Stomach (tissue), 9 donors: ENCODE results near the gene HHLA2. TPM values are rescaled to one million over a fixed set of nuclear protein-coding genes. Genes with fewer than 3 reads are reported as not detected.
"Not testable (repeated sequence)": the region's sequence is repeated elsewhere in the genome, so short reads cannot be mapped to it uniquely, and the experiment has no call there.

Experiments
- DNase-seq, 2 donors: peaks; one replicate each; pipeline versions ENCODE4 v3.0.0 to v3.0.0-alpha.2; 2013 to 2019
- H3K27ac ChIP-seq, 5 donors: fragments of 200-600 bp in 4 of 5; sonication (generic) in 4 of 5; one replicate each; pipeline ENCODE4 v1.5.1; 2013 to 2019; ENCODE audit warnings: mild to moderate bottlenecking in 1 of 5, moderate library complexity in 1 of 5
- H3K27me3 ChIP-seq, 3 donors: fragments of 200-600 bp; sonication (generic); one replicate each; pipeline ENCODE4 v1.5.1; 2017 to 2019; ENCODE audit warnings: mixed run types in 1 of 3
- H3K36me3 ChIP-seq, 4 donors: fragments of 200-600 bp; sonication (generic); 1 replicate in 3 of 4; 2 replicates in 1 of 4; pipeline ENCODE4 v1.5.1; 2016 to 2019
- H3K4me1 ChIP-seq, 4 donors: fragments of 200-600 bp; sonication (generic); one replicate each; pipeline ENCODE4 v1.5.1; 2016 to 2019
- H3K4me3 ChIP-seq, 4 donors: fragments of 200-600 bp; sonication (generic) in 3 of 4; one replicate each; pipeline ENCODE4 v1.5.1; 2016 to 2019; ENCODE audit warnings: mild to moderate bottlenecking in 1 of 4
- H3K9me3 ChIP-seq, 4 donors: fragments of 200-600 bp; sonication (generic); one replicate each; pipeline ENCODE4 v1.5.1; 2016 to 2019
- EP300 ChIP-seq: sonication (generic); formaldehyde crosslinking; IDR thresholded peaks from one replicate; pipeline ENCODE4 v1.6.1; 2017; ENCODE audit warnings: antibody characterized with exemption
- POLR2A ChIP-seq, 4 donors: fragments of 450-650 bp; IDR thresholded peaks; one replicate each; pipeline ENCODE4 v1.6.1; 2016; ENCODE audit warnings: antibody characterized with exemption in 4 of 4, control low read depth in 2 of 4, mild to moderate bottlenecking in 1 of 4, moderate library complexity in 1 of 4
- POLR2AphosphoS5 ChIP-seq, 3 donors: sonication (generic); formaldehyde crosslinking; IDR thresholded peaks; one replicate each; pipeline ENCODE4 v1.6.1; 2016; ENCODE audit warnings: antibody characterized with exemption in 3 of 3
- WGBS, 5 donors: extraction: QIAGEN DNeasy Blood & Tissue Kit in 3 of 5; methylation state at CpG; one replicate each; pipeline versions ENCODE4 v1.1.5 to v1.1.7; 2013 to 2018; 5-methylcytosine and 5-hydroxymethylcytosine counted together
- intact Hi-C: fragments of 100-400 bp; cut with DNase I; formaldehyde crosslinking; loops from one replicate; pipeline ENCODE4 v1.15.1; 2023; ENCODE audit warnings: low total_unique reads
- polyA plus RNA-seq, 3 donors: library from polyadenylated mRNA; stranded (reverse); fragments of 200-250 nt; gene quantifications; one replicate each; pipeline ENCODE4 v1.2.3, GENCODE V29; 2013
- total RNA-seq, 5 donors: library from RNA; depleted of rRNA; stranded (reverse); fragments of >200 nt; gene quantifications; one replicate each; pipeline versions ENCODE4 v1.1.0 to v1.2.3, GENCODE V29; 2014 to 2016
- TF ChIP-seq, protein P1 (sequence below), 7 experiments: fragments of 450-650 bp in 4 of 7; fragments of 200-600 bp in 3 of 7; sonication (generic) in 3 of 7; IDR thresholded peaks; one replicate each; pipeline ENCODE4 v1.5.1; 2016 to 2019; ENCODE audit warnings: antibody characterized with exemption in 7 of 7, control low read depth in 2 of 7, mild to moderate bottlenecking in 1 of 7
- donor health status: healthy with polysubstance abuse.
- donor health status: Bipolar disorder and iron deficiency.
- donor health status: healthy.

HHLA2 gene
- total and polyA plus RNA-seq, 8 donors, result 0.23 to 18.8 (median 2.7) TPM; not detected in 1

DNA sequence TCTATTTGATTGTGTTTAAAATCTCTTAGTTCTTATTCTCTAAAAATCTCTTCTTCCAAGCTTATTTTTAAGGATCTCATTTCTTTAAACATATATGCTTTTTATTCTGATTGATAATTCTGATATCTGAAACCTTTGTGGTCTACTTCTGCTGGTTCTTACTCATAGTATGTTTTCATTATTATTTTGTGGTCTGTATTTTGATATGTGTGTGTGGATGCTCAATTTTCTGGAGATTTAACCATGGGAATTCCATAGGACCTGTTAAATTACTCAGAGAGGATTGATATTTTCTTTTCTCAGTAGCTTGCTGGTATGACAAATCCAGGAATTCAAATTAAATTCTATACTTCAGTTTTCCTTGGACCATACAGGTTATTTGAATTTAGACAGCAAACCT, 14.7 kb upstream of the HHLA2 start:
- intact Hi-C loops, result no loop called here
- DNase-seq, result no peak
- TF ChIP-seq POLR2AphosphoS5 (IDR thresholded peaks at IDR 0.05) (no peak), POLR2A (IDR thresholded peaks at IDR 0.05) (no peak), EP300 (no peak)
- TF ChIP-seq, protein P1, sequence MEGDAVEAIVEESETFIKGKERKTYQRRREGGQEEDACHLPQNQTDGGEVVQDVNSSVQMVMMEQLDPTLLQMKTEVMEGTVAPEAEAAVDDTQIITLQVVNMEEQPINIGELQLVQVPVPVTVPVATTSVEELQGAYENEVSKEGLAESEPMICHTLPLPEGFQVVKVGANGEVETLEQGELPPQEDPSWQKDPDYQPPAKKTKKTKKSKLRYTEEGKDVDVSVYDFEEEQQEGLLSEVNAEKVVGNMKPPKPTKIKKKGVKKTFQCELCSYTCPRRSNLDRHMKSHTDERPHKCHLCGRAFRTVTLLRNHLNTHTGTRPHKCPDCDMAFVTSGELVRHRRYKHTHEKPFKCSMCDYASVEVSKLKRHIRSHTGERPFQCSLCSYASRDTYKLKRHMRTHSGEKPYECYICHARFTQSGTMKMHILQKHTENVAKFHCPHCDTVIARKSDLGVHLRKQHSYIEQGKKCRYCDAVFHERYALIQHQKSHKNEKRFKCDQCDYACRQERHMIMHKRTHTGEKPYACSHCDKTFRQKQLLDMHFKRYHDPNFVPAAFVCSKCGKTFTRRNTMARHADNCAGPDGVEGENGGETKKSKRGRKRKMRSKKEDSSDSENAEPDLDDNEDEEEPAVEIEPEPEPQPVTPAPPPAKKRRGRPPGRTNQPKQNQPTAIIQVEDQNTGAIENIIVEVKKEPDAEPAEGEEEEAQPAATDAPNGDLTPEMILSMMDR (IDR thresholded peaks at IDR 0.05), result no peak
- Histone ChIP-seq H3K27ac (no peak overlapping the region), H3K27me3 (no peaks in the 10 kb centered on the region), H3K36me3 (no peaks in the 10 kb centered on the region), H3K9me3 (peaks cover 7 to 26% (median 21%) of the 10 kb centered on the region in 4 donors), H3K4me1 (no peaks in the 10 kb centered on the region), H3K4me3 (no peak overlapping the region)

DNA sequence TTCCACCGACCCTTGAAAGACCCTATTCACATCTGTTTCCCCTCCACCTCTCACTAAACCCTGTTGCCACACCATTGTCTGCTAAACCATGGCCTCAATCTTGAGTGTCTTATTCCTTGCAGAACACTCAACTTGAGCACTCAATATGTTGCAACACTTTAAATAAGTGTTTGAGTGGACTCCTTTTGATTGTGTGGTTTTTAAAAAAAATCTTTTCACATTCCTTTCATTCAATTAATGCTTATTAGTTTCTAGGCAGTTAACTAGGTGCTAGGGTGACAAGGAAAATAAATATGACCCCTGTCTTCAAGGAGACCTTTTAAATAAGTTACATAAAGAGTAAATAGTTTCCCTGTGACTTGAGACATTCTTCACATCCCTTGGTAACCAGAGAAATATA, 13.3 kb upstream of the HHLA2 start:
- Histone ChIP-seq H3K4me1 (no peaks in the 10 kb centered on the region), H3K27ac (no peak overlapping the region), H3K4me3 (no peak overlapping the region), H3K9me3 (peaks cover 7 to 24% (median 18%) of the 10 kb centered on the region in 4 donors), H3K27me3 (no peaks in the 10 kb centered on the region), H3K36me3 (no peaks in the 10 kb centered on the region)
- TF ChIP-seq EP300 (no peak), POLR2AphosphoS5 (IDR thresholded peaks at IDR 0.05) (no peak)
- intact Hi-C loops, result no loop called here
- 20 to 41% (median 31%) methylated on average over 1 of the region's 1 CpG for WGBS, 5 donors
- no peak for DNase-seq

- intact Hi-C loops, result no loop called here
- no peaks in the 10 kb centered on the region for H3K4me1 ChIP-seq
- DNase-seq, result no peak
- H3K9me3 ChIP-seq, result peaks cover 3 to 14% (median 8%) of the 10 kb centered on the region in 4 donors
- 76 to 91% (median 90%) methylated on average over 2 of the region's 2 CpGs for WGBS, 5 donors
- H3K27me3 ChIP-seq, result no peaks in the 10 kb centered on the region
- H3K27ac ChIP-seq, result no peak overlapping the region
- TF ChIP-seq, protein P1 (IDR thresholded peaks at IDR 0.05), result no peak
- TF ChIP-seq POLR2AphosphoS5 (IDR thresholded peaks at IDR 0.05) (no peak), POLR2A (IDR thresholded peaks at IDR 0.05) (no peak), EP300 (no peak)
- H3K36me3 ChIP-seq, result no peaks in the 10 kb centered on the region
- no peak overlapping the region for H3K4me3 ChIP-seq
Measured at GRCh38 chr3:108283989-108284388, 12.4 kb upstream of the HHLA2 start.

GRCh38 chr3:108285176-108285575, 11.2 kb upstream of the HHLA2 start:
- Histone ChIP-seq H3K4me3 (no peak overlapping the region), H3K36me3 (no peaks in the 10 kb centered on the region), H3K4me1 (no peaks in the 10 kb centered on the region), H3K9me3 (peaks cover 0 to 3% (median 0%) of the 10 kb centered on the region in 4 donors), H3K27ac (no peak overlapping the region), H3K27me3 (no peaks in the 10 kb centered on the region)
- intact Hi-C loops, result no loop called here
- 63 to 89% (median 79%) methylated on average over 1 of the region's 1 CpG for WGBS, 5 donors
- TF ChIP-seq, protein P1 (IDR thresholded peaks at IDR 0.05), result no peak
- no peak for TF ChIP-seq POLR2A (IDR thresholded peaks at IDR 0.05)
- TF ChIP-seq POLR2AphosphoS5 (IDR thresholded peaks at IDR 0.05), result no peak
- no peak for TF ChIP-seq EP300
- no peak for DNase-seq

DNA sequence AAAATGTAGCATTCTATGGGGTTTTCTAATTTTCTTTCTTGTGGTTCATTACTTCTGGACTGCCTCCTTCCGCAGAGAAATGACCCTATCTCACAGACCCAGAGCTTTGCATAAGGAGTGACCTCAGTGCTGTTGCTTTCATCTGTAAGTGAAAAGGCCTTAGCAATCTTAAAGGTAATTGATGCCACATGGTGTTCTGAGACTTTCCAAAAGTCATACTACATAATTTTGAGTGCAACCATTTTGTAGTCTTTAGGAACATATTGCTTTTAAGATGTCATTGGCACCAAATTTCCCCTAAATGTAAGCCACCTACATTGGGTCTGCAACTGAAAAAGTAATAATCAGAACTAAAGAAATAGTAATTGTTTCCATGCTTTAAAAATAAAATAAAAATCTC, 9.2 kb upstream of the HHLA2 start:
- WGBS, 5 donors, result 0 to 90% (median 12%) methylated on average over 1 of the region's 1 CpG
- Histone ChIP-seq H3K36me3 (no peaks in the 10 kb centered on the region), H3K27ac (no peak overlapping the region), H3K9me3 (no peaks in the 10 kb centered on the region), H3K27me3 (no peaks in the 10 kb centered on the region), H3K4me1 (no peaks in the 10 kb centered on the region), H3K4me3 (no peak overlapping the region)
- DNase-seq, result no peak
- TF ChIP-seq, protein P1 (IDR thresholded peaks at IDR 0.05), result no peak
- no peak for TF ChIP-seq EP300
- no peak for TF ChIP-seq POLR2AphosphoS5 (IDR thresholded peaks at IDR 0.05)
- TF ChIP-seq POLR2A (IDR thresholded peaks at IDR 0.05), result no peak
- intact Hi-C loops, result no loop called here

DNA sequence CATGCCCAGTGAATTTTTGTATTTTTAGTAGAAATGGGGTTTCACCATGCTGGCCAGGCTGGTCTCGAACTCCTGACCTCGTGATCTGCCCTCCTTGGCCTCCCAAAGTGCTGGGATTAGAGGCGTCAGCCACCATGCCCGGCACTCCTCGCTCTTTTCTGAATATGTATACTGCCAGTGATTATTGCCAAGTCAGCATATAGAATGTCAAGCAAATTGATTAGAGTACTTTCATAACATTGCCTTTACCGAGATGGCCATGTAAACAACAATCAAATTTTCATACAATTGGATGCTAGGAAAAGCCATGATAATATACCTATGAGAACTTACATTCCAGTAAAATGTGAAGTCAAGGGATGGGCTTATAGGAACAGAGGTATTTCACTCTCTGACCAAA, 8.2 kb upstream of the HHLA2 start:
- H3K4me1 ChIP-seq, DNase-seq, H3K27me3 ChIP-seq, intact Hi-C loops, H3K27ac ChIP-seq, H3K4me3 ChIP-seq, H3K9me3 ChIP-seq, H3K36me3 ChIP-seq: not testable (repeated sequence)
- WGBS, 5 donors, result 85 to 94% (median 90%) methylated on average over 6 of the region's 6 CpGs
